ENCODE measurements around the gene RHBDL1.

GRCh38 chr16:718389-718788, 42.9 kb downstream of the RHBDL1 start:
- no peak for TF ChIP-seq CTCF (conservative IDR thresholded peaks at IDR 0.05; ENCODE audit: low read depth, low read length)
- TF ChIP-seq EZH2phosphoT487 (IDR thresholded peaks at IDR 0.05; ENCODE audit: borderline replicate concordance, low read length): no peak

Data from PC-3 (cell line).